ENCODE data around the gene OTOR.

DNA sequence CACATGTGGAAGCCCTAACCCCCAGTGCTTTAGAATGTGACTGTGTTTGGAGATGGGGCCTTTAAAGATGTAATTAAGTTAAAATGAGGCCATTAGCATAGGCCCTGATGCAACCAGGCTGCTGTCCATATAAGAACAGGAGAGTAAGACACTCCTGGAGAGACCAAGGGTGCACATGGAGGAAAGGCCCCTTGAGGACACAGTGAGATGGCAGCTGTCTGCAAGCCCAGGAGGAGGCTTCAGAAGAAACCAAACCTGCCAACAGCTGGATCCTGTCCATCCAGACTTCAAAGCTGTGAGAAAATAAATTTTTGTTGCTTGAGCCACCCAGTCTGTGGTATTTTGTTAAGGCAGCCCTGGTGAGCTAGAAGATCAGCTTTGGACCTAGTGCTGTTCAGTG is 35.1 kb upstream of the OTOR start:
- no peak for TF ChIP-seq EZH2 (IDR thresholded peaks at IDR 0.05; ENCODE audit: borderline replicate concordance, low read length)
- TF ChIP-seq CTCF (conservative IDR thresholded peaks at IDR 0.05 in 1 of 2, IDR thresholded peaks at IDR 0.05 in 1 of 2; ENCODE audit: extremely low read depth in 1 of 2, insufficient read depth in 1 of 2, low read depth in 1 of 2, low read length in 2 of 2): no peak
